Measurements from ENCODE around the gene OCEL1. TPM values are rescaled to one million over a fixed set of nuclear protein-coding genes. Genes with fewer than 3 reads are reported as not detected.

OCEL1 gene
- total and polyA plus RNA-seq, 8 donors = 9.7 to 38.0 (median 12.7) TPM

DNA sequence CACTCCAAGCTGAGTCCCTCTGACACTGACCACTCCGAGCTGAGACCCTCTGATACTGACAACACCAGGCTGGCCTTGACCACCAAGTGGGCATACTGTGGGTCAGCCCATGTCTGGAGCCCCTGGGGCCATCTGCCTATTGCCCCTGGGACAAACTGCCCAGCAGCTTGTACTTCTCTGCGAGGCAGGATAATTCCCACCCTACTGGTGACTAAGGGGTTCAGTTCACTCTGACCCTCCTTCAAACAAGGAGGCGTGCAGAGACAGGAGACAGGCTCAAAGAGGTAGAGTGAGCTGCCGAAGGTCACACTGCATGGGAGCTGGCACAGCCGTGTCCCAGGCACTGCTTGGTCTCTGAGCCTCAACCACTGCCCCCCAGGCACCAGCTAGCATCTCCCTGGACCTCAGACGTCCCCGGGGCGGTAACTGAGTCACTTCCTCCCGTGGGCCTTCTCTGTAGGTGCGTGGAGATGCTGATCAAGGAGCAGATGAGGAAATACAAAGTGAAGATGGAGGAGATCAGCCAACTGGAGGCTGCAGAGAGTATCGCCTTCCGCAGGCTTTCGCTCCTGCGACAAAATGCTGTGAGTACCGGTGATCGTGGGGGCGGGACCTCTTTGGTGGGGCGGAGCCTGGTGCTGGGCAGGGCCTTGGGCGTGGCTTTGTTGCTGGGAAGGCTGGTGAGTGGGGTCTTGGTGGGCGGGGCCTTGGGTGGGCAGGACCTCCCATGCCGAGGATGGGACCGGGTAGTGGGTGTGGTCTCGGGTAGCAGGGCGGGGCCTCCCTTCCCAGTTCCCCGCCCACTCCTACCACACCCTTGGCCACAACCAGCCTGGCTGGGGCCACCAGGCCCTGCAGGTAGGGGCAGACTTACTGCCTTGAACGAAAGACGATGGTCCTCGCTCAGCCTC lies 16.6 kb upstream of the OCEL1 start:
- peaks cover 0 to 90% of the 10 kb centered on the region in 2 donors for H3K36me3 ChIP-seq
- no peak overlapping the region for H3K4me3 ChIP-seq
- TF ChIP-seq, protein P1, sequence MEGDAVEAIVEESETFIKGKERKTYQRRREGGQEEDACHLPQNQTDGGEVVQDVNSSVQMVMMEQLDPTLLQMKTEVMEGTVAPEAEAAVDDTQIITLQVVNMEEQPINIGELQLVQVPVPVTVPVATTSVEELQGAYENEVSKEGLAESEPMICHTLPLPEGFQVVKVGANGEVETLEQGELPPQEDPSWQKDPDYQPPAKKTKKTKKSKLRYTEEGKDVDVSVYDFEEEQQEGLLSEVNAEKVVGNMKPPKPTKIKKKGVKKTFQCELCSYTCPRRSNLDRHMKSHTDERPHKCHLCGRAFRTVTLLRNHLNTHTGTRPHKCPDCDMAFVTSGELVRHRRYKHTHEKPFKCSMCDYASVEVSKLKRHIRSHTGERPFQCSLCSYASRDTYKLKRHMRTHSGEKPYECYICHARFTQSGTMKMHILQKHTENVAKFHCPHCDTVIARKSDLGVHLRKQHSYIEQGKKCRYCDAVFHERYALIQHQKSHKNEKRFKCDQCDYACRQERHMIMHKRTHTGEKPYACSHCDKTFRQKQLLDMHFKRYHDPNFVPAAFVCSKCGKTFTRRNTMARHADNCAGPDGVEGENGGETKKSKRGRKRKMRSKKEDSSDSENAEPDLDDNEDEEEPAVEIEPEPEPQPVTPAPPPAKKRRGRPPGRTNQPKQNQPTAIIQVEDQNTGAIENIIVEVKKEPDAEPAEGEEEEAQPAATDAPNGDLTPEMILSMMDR (IDR thresholded peaks at IDR 0.05) = no peak
- H3K9me3 ChIP-seq = no peaks in the 10 kb centered on the region
- intact Hi-C loops (cut with DNase I) = loop anchor here in 1 of 2 donors (10.0 kb wide), 1 partner anchor 75 kb away; the partner anchor contains the start of gene ANKLE1
- H3K27ac ChIP-seq = no peak overlapping the region
- ATAC-seq = no peak
- DNase-seq = peak in 1 of 4 donors; percentile 71
- no peaks in the 10 kb centered on the region for H3K27me3 ChIP-seq
- peaks cover under 1 to 1% of the 10 kb centered on the region in 2 donors for H3K4me1 ChIP-seq

- Histone ChIP-seq H3K27ac (no peak overlapping the region), H3K27me3 (no peaks in the 10 kb centered on the region), H3K9me3 (no peaks in the 10 kb centered on the region), H3K4me1 (peaks cover 6 to 8% of the 10 kb centered on the region in 2 donors), H3K36me3 (peaks cover 0 to 81% of the 10 kb centered on the region in 2 donors), H3K4me3 (no peak overlapping the region)
- intact Hi-C loops (cut with DNase I) = no loop called here
- ATAC-seq (no peak), DNase-seq (no peak)
- TF ChIP-seq, protein P1 (IDR thresholded peaks at IDR 0.05) = no peak
Observed at GRCh38 chr19:17210296-17210695, 15.7 kb upstream of the OCEL1 start.

DNA sequence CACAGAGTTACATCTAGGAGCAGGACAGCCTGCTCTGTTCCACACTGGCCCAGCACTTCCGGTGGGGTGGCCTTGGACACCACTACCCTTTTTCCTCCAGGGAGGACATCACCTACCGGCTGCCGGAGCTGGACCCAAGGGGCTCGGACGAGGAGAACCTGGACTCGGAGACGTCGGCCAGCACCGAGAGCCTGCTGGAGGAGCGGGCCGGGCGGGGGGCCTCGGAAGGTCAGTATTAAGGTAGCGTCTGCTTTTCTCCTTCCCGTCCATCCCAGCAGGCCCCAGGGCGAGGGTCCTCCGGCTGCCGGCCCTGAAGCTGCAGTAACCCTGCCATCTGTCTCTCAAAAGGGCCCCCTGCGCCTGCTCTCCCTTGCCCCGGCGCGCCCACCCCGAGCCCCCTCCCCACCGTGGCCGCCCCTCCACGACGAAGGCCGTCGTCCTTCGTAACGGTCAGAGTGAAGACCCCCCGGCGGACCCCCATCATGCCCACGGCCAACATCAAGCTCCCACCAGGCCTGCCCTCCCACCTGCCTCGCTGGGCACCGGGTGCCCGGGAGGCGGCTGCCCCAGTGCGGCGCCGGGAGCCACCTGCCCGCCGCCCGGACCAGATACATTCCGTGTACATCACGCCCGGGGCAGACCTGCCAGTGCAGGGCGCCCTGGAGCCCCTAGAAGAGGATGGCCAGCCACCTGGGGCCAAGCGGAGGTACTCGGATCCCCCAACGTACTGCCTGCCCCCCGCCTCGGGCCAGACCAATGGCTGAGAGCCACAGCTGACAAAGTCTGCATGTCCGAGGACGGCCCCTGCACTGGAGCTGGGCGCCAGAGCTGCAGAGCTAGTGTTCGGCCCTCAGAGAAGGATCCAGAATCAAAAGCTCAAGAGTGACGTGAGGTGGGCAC lies 14.2 kb upstream of the OCEL1 start:
- Histone ChIP-seq H3K4me3 (no peak overlapping the region), H3K9me3 (no peaks in the 10 kb centered on the region), H3K4me1 (peaks cover 13 to 17% of the 10 kb centered on the region in 2 donors), H3K36me3 (peaks cover 0 to 66% of the 10 kb centered on the region in 2 donors), H3K27me3 (no peaks in the 10 kb centered on the region), H3K27ac (no peak overlapping the region)
- DNase-seq (peak in 1 of 4 donors; percentile 77), ATAC-seq (no peak)
- intact Hi-C loops (cut with DNase I) = no loop called here
- TF ChIP-seq, protein P1 (IDR thresholded peaks at IDR 0.05) = no peak

DNA sequence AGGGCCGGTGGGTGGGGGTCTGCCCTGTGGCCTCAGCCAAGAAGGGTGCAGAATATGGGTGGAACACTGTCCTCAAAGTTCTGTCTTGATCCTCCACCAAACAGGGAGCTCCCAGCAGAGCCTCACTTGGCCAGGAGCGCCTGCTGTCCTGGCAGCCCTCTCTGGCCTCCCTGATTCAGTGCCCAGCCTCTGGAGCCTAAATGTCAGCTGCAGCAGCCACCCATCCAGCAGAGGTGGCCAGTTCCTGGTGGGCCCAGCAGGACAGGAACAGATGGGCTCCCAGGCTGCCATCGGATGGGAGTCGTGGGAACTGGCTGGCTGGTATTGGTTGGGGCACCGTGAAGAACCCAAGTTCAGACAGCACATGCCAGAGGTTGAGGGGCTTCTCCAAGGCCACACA lies 12.7 kb upstream of the OCEL1 start:
- TF ChIP-seq, protein P1 (IDR thresholded peaks at IDR 0.05) = no peak
- H3K27me3 ChIP-seq = no peaks in the 10 kb centered on the region
- no peak overlapping the region for H3K4me3 ChIP-seq
- no peaks in the 10 kb centered on the region for H3K9me3 ChIP-seq
- intact Hi-C loops (cut with DNase I) = no loop called here
- peaks cover 13 to 17% of the 10 kb centered on the region in 2 donors for H3K4me1 ChIP-seq
- H3K36me3 ChIP-seq = peaks cover 0 to 67% of the 10 kb centered on the region in 2 donors
- DNase-seq (no peak), ATAC-seq (no peak)
- no peak overlapping the region for H3K27ac ChIP-seq

Data from left lung (tissue), 10 donors.